ENCODE results near the gene TAF8. TPM values are rescaled to one million over a fixed set of nuclear protein-coding genes. Genes with fewer than 3 reads are reported as not detected.

TAF8 gene
- total RNA-seq, 4 donors from 2014 or later: 19.2 to 28.5 (median 26.4) TPM

GRCh38 chr6:42079941-42080464 lies 29.7 kb downstream of the TAF8 start:
- Histone ChIP-seq H3K4me1 (peaks cover 7% of the 10 kb centered on the region), H3K27ac (no peak overlapping the region), H3K36me3 (peaks cover 44% of the 10 kb centered on the region), H3K9me3 (no peaks in the 10 kb centered on the region), H3K4me3 (no peak overlapping the region), H3K27me3 (no peaks in the 10 kb centered on the region)
- no peak for DNase-seq (ENCODE audit: low spot score in 2 of 2)
- WGBS: 89% methylated on average over 10 of the region's 10 CpGs
- no peak for TF ChIP-seq POLR2AphosphoS5 (IDR thresholded peaks at IDR 0.05)
- no peak for TF ChIP-seq POLR2A (IDR thresholded peaks at IDR 0.05)
- TF ChIP-seq EP300 (IDR thresholded peaks at IDR 0.05): no peak
- no peak for TF ChIP-seq CTCF (IDR thresholded peaks at IDR 0.05)

- Histone ChIP-seq H3K4me1 (no peaks in the 10 kb centered on the region), H3K36me3 (peaks cover 33% of the 10 kb centered on the region), H3K4me3 (no peak overlapping the region), H3K9me3 (no peaks in the 10 kb centered on the region), H3K27ac (no peak overlapping the region), H3K27me3 (no peaks in the 10 kb centered on the region)
- no peak for DNase-seq (ENCODE audit: low spot score in 2 of 2)
- 73% methylated on average over 5 of the region's 5 CpGs for WGBS
- TF ChIP-seq POLR2AphosphoS5 (IDR thresholded peaks at IDR 0.05): no peak
- TF ChIP-seq EP300 (IDR thresholded peaks at IDR 0.05): no peak
- no peak for TF ChIP-seq CTCF (IDR thresholded peaks at IDR 0.05)
- TF ChIP-seq POLR2A (IDR thresholded peaks at IDR 0.05): no peak
Measured at GRCh38 chr6:42083530-42083929, 33.2 kb downstream of the TAF8 start.

- Histone ChIP-seq H3K9me3 (no peaks in the 10 kb centered on the region), H3K4me1 (no peaks in the 10 kb centered on the region), H3K4me3 (no peak overlapping the region), H3K36me3 (peaks cover 21% of the 10 kb centered on the region), H3K27me3 (no peaks in the 10 kb centered on the region), H3K27ac (no peak overlapping the region)
- DNase-seq (ENCODE audit: low spot score in 2 of 2): no peak
- no peak for TF ChIP-seq POLR2A (IDR thresholded peaks at IDR 0.05)
- no peak for TF ChIP-seq EP300 (IDR thresholded peaks at IDR 0.05)
- no peak for TF ChIP-seq POLR2AphosphoS5 (IDR thresholded peaks at IDR 0.05)
- TF ChIP-seq CTCF (IDR thresholded peaks at IDR 0.05): no peak
- 93% methylated on average over 5 of the region's 5 CpGs for WGBS
Measured at GRCh38 chr6:42084889-42085288, 34.6 kb downstream of the TAF8 start.

- Histone ChIP-seq H3K4me3 (no peak overlapping the region), H3K4me1 (no peaks in the 10 kb centered on the region), H3K36me3 (peaks cover 17% of the 10 kb centered on the region), H3K9me3 (no peaks in the 10 kb centered on the region), H3K27me3 (no peaks in the 10 kb centered on the region), H3K27ac (no peak overlapping the region)
- TF ChIP-seq POLR2AphosphoS5 (IDR thresholded peaks at IDR 0.05) (no peak), EP300 (IDR thresholded peaks at IDR 0.05) (no peak), CTCF (IDR thresholded peaks at IDR 0.05) (no peak), POLR2A (IDR thresholded peaks at IDR 0.05) (no peak)
- WGBS: 82% methylated on average over 22 of the region's 22 CpGs
- no peak for DNase-seq (ENCODE audit: low spot score in 2 of 2)
Measured at GRCh38 chr6:42086046-42087035, 36.0 kb downstream of the TAF8 start.

- Histone ChIP-seq H3K4me3 (no peak overlapping the region), H3K36me3 (peaks cover 9% of the 10 kb centered on the region), H3K27ac (no peak overlapping the region), H3K27me3 (no peaks in the 10 kb centered on the region), H3K4me1 (no peaks in the 10 kb centered on the region), H3K9me3 (no peaks in the 10 kb centered on the region)
- DNase-seq (ENCODE audit: low spot score in 2 of 2): no peak
- no peak for TF ChIP-seq CTCF (IDR thresholded peaks at IDR 0.05)
- TF ChIP-seq POLR2AphosphoS5 (IDR thresholded peaks at IDR 0.05): no peak
- no peak for TF ChIP-seq EP300 (IDR thresholded peaks at IDR 0.05)
- TF ChIP-seq POLR2A (IDR thresholded peaks at IDR 0.05): no peak
- 83% methylated on average over 7 of the region's 7 CpGs for whole genome bisulfite sequencing
Measured at GRCh38 chr6:42088101-42088591, 37.8 kb downstream of the TAF8 start.

Measured in suprapubic skin (tissue), 4 donors.